Stimulated activated CD4-positive, alpha-beta T cell treated with anti-CD3 and anti-CD28 coated beads, Interleukin-2, amount 100 ng/mL, for 4 hours (primary cell): Measurements from ENCODE around the gene TIMM21.

Experiments used
- DNase-seq: peaks from one replicate; pipeline ENCODE4 v3.0.0-alpha.2; 2020; ENCODE audit warnings: low read depth

Gene TIMM21

GRCh38 chr18:74147779-74148542 is at the start of gene TIMM21, which contains the start of gene FBXO15:
TIMM21 (plus strand) TSS chr18:74148523; CDS start chr18:74148809, 286 bp downstream.
FBXO15 (minus strand) TSS chr18:74147834; CDS start chr18:74147785, 49 bp downstream.
- DNase-seq: peak; percentile 92

- no peak for DNase-seq
Measured at GRCh38 chr18:74108460-74108859, 39.9 kb upstream of the TIMM21 start.

- DNase-seq: no peak
Measured at GRCh38 chr18:74110149-74110548, 38.2 kb upstream of the TIMM21 start.

- no peak for DNase-seq
Measured at GRCh38 chr18:74110976-74111375, 37.3 kb upstream of the TIMM21 start.

- DNase-seq: no peak
Measured at GRCh38 chr18:74113711-74114110, 34.6 kb upstream of the TIMM21 start.

GRCh38 chr18:74114116-74114515 is 34.2 kb upstream of the TIMM21 start:
- DNase-seq: no peak

GRCh38 chr18:74115046-74115445 is 33.3 kb upstream of the TIMM21 start:
- DNase-seq: no peak

- no peak for DNase-seq
Measured at GRCh38 chr18:74116633-74117554, 31.4 kb upstream of the TIMM21 start.

GRCh38 chr18:74123200-74123599 is 25.1 kb upstream of the TIMM21 start:
- no peak for DNase-seq

GRCh38 chr18:74124642-74125041 is 23.7 kb upstream of the TIMM21 start:
- DNase-seq: no peak

GRCh38 chr18:74126684-74127655 is 21.4 kb upstream of the TIMM21 start:
- no peak for DNase-seq

- DNase-seq: no peak
Measured at GRCh38 chr18:74128159-74128558, 20.2 kb upstream of the TIMM21 start.

GRCh38 chr18:74131124-74131523 is 17.2 kb upstream of the TIMM21 start:
- DNase-seq: no peak

- DNase-seq: no peak
Measured at GRCh38 chr18:74132201-74132600, 16.1 kb upstream of the TIMM21 start.

- DNase-seq: no peak
Measured at GRCh38 chr18:74137920-74138538, 10.3 kb upstream of the TIMM21 start.

GRCh38 chr18:74139411-74139810 is 8.9 kb upstream of the TIMM21 start:
- no peak for DNase-seq

- DNase-seq: peak; percentile 21
Measured at GRCh38 chr18:74139888-74140287, 8.4 kb upstream of the TIMM21 start.

GRCh38 chr18:74140582-74140981 is 7.7 kb upstream of the TIMM21 start:
- no peak for DNase-seq

- no peak for DNase-seq
Measured at GRCh38 chr18:74141667-74142066, 6.7 kb upstream of the TIMM21 start.

- no peak for DNase-seq
Measured at GRCh38 chr18:74142252-74142651, 6.1 kb upstream of the TIMM21 start.

GRCh38 chr18:74146756-74147155 is 1.6 kb upstream of the TIMM21 start:
- DNase-seq: no peak

GRCh38 chr18:74147491-74147778 is 888 bp upstream of the TIMM21 start:
- no peak for DNase-seq
